Activated CD4-positive, alpha-beta T cell treated with anti-CD3 and anti-CD28 coated beads for 36 hours (primary cell): ENCODE measurements around the gene INPP5A. TPM values are rescaled to one million over a fixed set of nuclear protein-coding genes. Genes with fewer than 3 reads are reported as not detected.

Experiments
- ATAC-seq: fragments of 200-7000 bp; cut with Tn5 transposase; one replicate; pipeline ENCODE4 v1.10.0; 2021; ENCODE audit warnings: mild to moderate bottlenecking, moderate library complexity
- CTCF ChIA-PET: fragments of 350-600 bp; sonication (Branson Sonifier 250); formaldehyde crosslinking; loops from one replicate; lab custom pipeline; 2021; ENCODE audit warnings: antibody characterized with exemption; lab: Charles Lee
- POLR2A ChIA-PET: fragments of 350-600 bp; sonication (Branson Sonifier 250); formaldehyde crosslinking; loops from one replicate; lab custom pipeline; 2021; ENCODE audit warnings: antibody characterized with exemption, inconsistent platforms; lab: Charles Lee
- DNase-seq: peaks from one replicate; pipeline ENCODE4 v3.0.0-alpha.2; 2020
- H3K27ac Mint-ChIP-seq: one replicate; pipeline ENCODE4 v1.8.0; 2021; ENCODE audit warnings: mixed read lengths
- H3K27me3 Mint-ChIP-seq: one replicate; pipeline ENCODE4 v1.8.0; 2021; ENCODE audit warnings: mixed read lengths
- H3K36me3 Mint-ChIP-seq: one replicate; pipeline ENCODE4 v1.8.0; 2021; ENCODE audit warnings: low read depth, mixed read lengths
- H3K4me1 Mint-ChIP-seq: one replicate; pipeline ENCODE4 v1.8.0; 2021; ENCODE audit warnings: mixed read lengths
- H3K4me3 Mint-ChIP-seq: one replicate; pipeline ENCODE4 v1.8.0; 2021; ENCODE audit warnings: mild to moderate bottlenecking, moderate library complexity, mixed read lengths
- H3K9me3 Mint-ChIP-seq: one replicate; pipeline ENCODE4 v1.8.0; 2021; ENCODE audit warnings: low read depth, mixed read lengths
- intact Hi-C, 2 experiments: fragments of 100-400 bp; cut with DNase I in 1 of 2; cut with micrococcal nuclease in 1 of 2; formaldehyde crosslinking; loops; one replicate each; pipeline versions ENCODE4 v1.14.2 to v1.15.1; 2022 to 2024; cut with DNase I, micrococcal nuclease
- total RNA-seq, 2 experiments: library from RNA; stranded (reverse); gene quantifications; one replicate each; pipeline ENCODE4 v1.2.3, GENCODE V29; 2021

INPP5A gene
- total RNA-seq, 2 experiments from 2014 or later: 8.1 to 9.3 TPM

DNA sequence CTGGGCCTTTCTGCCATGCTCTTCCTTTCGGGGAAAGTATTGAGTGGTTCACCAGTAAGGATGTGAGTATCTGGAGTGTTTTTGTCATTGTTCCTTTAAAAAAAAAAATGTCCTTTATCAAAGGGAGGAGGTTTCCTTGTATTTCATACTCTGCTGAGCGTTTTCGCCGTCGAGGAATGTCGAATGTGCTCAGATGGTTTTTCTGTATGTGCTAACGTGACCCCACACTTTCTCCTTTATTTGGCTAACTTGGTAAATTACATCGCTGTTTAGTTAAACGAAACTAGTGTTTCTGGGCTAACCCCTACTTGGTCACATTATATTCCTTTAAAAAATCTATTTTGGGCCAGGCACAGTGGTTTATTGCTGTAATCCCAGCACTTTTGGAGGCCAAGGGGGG lies 45.9 kb downstream of the INPP5A start:
- no peaks in the 10 kb centered on the region for H3K9me3 Mint-ChIP-seq
- POLR2A ChIA-PET: no interaction called here
- no peak for ATAC-seq
- H3K4me1 Mint-ChIP-seq: peaks cover 43% of the 10 kb centered on the region
- no peak overlapping the region for H3K4me3 Mint-ChIP-seq
- intact Hi-C loops: no loop called here
- no peaks in the 10 kb centered on the region for H3K27me3 Mint-ChIP-seq
- no peak for DNase-seq
- CTCF ChIA-PET: no interaction called here
- H3K27ac Mint-ChIP-seq: no peak overlapping the region
- H3K36me3 Mint-ChIP-seq: peaks cover 14% of the 10 kb centered on the region

DNA sequence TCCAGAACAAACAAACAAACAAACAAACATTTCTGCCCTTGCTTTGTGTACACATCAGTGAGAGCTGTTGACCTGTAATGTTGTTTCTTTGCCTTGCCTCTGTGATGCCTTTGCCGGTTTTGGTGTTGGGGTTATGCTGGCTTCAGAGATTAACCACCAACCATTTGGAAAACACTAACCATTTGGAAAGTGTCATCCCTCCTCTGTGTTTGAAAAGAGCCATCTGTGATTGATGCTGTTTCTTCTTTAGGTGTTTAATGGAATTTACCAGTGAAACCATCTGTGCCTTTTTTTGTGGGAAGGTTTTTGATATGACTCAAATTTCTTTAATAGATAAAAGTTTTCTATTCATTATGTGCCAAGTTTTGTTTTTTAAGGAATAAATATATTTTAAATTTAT lies 46.5 kb downstream of the INPP5A start:
- Mint-ChIP-seq H3K27ac (no peak overlapping the region), H3K9me3 (no peaks in the 10 kb centered on the region), H3K36me3 (peaks cover 14% of the 10 kb centered on the region), H3K27me3 (no peaks in the 10 kb centered on the region), H3K4me3 (no peak overlapping the region), H3K4me1 (peaks cover 43% of the 10 kb centered on the region)
- CTCF ChIA-PET: no interaction called here
- ATAC-seq: no peak
- intact Hi-C loops: no loop called here
- DNase-seq: no peak
- POLR2A ChIA-PET: no interaction called here

DNA sequence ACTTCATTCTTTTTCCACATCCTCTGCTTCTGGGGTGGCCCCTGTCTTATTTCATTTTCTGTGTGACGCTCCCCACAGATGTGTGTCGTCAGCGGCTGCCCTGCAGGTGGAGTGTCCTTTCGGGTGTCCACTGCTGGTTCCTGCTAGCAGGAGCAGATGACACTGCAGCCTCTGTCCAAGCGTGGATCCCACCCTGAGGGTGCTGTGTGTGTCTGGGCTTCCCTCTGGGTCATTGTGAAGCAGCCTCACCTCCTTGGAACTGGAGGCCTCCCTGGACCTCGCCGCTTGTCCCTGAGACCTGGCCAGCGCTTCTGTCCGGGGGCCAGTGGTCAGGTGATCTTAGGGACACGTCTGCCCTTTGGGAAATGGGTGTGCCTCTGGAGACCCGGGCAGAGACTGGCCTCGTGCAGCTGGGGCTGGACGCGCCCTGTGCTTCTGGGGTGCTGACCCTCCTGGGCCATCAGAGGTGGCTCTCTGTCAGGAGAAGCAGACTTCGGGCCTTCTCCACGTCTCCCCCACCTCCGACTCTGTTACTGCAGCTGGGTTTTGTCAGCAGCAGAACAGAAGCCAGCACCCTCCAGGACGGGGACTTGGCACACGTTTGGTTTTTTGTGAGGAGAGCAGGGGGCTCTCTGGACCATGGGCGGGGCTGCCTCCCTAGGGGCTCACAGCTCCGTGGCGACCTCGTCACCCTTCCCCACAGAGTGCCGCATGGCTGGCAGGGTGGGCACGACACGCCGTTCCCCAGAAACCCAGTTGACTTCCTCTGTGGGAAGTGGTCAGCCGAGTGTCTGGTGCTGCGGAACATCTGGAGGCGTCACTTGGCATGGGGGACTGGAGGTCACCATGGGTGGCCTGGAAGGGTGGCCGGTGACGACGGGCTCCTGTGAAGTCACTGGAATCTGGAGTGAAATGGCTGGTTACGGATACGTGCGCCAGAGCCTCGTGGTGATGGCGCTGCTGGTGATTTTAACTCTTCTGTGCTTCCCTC lies 48.4 kb downstream of the INPP5A start:
- CTCF ChIA-PET: interaction anchor here (0.6 kb wide), 1 partner anchor 26 kb away, joined by 4 read pairs; no protein-coding TSS in a partner anchor
- no peaks in the 10 kb centered on the region for H3K9me3 Mint-ChIP-seq
- no peak overlapping the region for H3K4me3 Mint-ChIP-seq
- ATAC-seq (no peak), DNase-seq (no peak)
- peaks cover 10% of the 10 kb centered on the region for H3K36me3 Mint-ChIP-seq
- H3K4me1 Mint-ChIP-seq: peaks cover 51% of the 10 kb centered on the region
- H3K27me3 Mint-ChIP-seq: no peaks in the 10 kb centered on the region
- no peak overlapping the region for H3K27ac Mint-ChIP-seq
- intact Hi-C loops: no loop called here
- POLR2A ChIA-PET: no interaction called here

DNA sequence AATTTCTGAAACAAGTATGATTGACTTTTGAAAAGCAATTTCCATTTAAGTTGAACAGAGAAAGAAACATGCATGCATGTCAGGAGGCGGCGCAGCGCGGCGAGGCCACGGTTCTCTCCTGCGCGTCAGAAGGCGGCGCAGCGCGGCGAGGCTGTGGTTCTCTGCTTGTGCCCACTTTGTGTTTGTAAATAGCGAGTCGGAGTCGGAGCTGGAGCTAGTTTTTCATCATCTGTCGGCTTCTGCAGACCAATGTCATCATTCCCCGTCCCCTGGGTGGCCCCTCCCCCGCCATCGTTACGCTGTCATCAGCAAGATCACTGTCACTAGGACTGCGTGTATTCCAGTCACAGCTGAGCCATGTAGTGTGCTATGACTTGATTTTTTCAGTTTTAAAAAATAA lies 49.2 kb downstream of the INPP5A start:
- Mint-ChIP-seq H3K36me3 (peaks cover 5% of the 10 kb centered on the region), H3K27me3 (no peaks in the 10 kb centered on the region), H3K4me1 (peaks cover 56% of the 10 kb centered on the region), H3K9me3 (no peaks in the 10 kb centered on the region), H3K4me3 (no peak overlapping the region), H3K27ac (no peak overlapping the region)
- CTCF ChIA-PET: interaction anchor here (1.2 kb wide), 1 partner anchor 15 kb away, joined by 4 read pairs; no protein-coding TSS in a partner anchor
- intact Hi-C loops: no loop called here
- POLR2A ChIA-PET: no interaction called here
- no peak for DNase-seq
- no peak for ATAC-seq

DNA sequence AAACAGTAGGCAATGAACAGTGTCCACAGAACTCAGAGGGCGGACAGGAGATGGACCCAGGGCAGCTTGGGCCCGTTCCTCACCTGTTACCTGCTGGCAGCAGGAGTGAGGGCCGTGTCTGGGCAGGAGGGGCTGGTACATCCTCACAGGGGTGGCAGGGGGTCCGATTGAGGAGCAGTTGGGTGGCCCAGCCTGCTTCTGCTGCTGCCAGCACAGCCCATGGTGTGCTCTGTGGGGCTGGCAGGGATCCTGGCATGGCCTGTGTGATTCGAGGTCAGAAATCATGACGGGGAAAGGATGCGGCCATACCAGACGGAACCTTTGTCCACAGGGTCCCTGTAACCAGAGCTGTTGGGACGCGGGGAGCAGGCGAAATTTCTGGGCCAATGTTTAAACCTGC lies 49.6 kb downstream of the INPP5A start:
- intact Hi-C loops: no loop called here
- Mint-ChIP-seq H3K27ac (no peak overlapping the region), H3K9me3 (no peaks in the 10 kb centered on the region), H3K4me1 (peaks cover 58% of the 10 kb centered on the region), H3K36me3 (peaks cover 5% of the 10 kb centered on the region), H3K4me3 (no peak overlapping the region), H3K27me3 (no peaks in the 10 kb centered on the region)
- no peak for ATAC-seq
- no peak for DNase-seq
- POLR2A ChIA-PET: no interaction called here
- CTCF ChIA-PET: interaction anchor here (0.7 to 1.2 kb wide), 2 partner anchors 16 to 354 kb away, joined by 4 read pairs; no protein-coding TSS in a partner anchor

DNA sequence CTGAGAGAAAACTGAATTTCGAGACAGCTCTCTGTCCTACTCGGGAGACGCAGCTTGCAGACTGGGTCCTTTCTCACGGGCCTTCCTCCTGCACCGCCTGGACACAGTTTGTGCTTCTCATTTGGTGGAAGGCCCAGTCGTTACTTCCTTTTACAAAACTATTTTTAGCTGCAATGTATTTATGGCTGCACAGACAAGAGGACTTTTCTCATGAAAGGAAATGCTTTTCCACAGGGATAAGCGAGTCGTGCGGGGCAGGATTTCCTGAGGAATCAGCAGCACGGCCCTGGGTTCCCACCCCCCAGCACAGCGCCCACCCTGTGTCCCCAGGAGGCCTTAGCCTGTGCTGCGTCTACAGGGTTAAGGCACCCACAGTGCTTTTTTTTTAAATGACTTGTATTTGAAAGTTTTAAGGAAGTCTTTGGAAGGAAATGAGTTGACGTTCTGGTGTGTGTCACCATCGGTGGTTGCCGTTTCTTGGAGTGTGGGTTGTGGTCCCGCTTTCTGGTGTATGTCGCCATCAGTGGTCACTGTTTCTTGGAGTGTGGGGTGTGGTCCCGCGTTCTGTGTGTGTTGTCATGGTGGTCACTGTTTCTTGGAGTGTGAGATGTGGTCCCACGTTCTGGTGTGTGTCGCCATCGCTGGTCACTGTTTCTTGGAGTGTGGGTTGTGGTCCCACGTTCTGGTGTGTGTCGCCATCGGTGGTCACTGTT lies 50.9 kb downstream of the INPP5A start:
- ChIA-PET POLR2A (no interaction called here), CTCF (interaction anchor here (0.6 to 1.0 kb wide), 2 partner anchors 47 to 49 kb away, joined by 3 read pairs; no protein-coding TSS in a partner anchor)
- Mint-ChIP-seq H3K4me3 (peak overlapping the region; percentile 44), H3K36me3 (peaks cover 5% of the 10 kb centered on the region), H3K9me3 (no peaks in the 10 kb centered on the region), H3K27me3 (no peaks in the 10 kb centered on the region), H3K27ac (peak overlapping the region; percentile 42), H3K4me1 (peaks cover 59% of the 10 kb centered on the region)
- intact Hi-C loops: loop anchor here in 1 of 2 experiments (2.0 kb wide), 2 partner anchors 14 to 28 kb away; no protein-coding TSS in a partner anchor
- peak; percentile 72 for DNase-seq
- peak; percentile 68 for ATAC-seq

DNA sequence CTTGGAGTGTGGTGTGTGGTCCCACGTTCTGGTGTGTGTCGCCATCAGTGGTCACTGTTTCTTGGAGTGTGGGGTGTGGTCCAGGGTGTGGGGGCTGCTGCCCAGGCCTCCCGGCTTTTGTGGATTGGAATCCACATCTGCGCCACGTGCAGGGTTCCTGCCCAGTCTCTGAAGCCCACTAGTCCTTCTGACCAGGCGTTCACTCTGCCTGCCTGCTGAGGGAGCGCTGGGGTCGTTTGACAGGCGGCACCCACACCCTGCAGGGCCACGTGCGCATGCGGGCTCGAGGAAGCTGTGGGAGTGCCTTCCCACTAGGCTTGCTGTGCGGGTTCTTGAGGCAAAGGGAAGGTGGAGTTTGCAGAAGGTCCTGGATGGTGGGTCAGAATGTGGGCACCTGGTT lies 51.4 kb downstream of the INPP5A start:
- Mint-ChIP-seq H3K27me3 (no peaks in the 10 kb centered on the region), H3K4me1 (peaks cover 62% of the 10 kb centered on the region), H3K4me3 (peak overlapping the region; percentile 44), H3K27ac (peak overlapping the region; percentile 38), H3K9me3 (no peaks in the 10 kb centered on the region), H3K36me3 (peaks cover 5% of the 10 kb centered on the region)
- no peak for DNase-seq
- ChIA-PET CTCF (no interaction called here), POLR2A (no interaction called here)
- no peak for ATAC-seq
- intact Hi-C loops: loop anchor here in 1 of 2 experiments (2.0 kb wide), 2 partner anchors 14 to 28 kb away; no protein-coding TSS in a partner anchor

DNA sequence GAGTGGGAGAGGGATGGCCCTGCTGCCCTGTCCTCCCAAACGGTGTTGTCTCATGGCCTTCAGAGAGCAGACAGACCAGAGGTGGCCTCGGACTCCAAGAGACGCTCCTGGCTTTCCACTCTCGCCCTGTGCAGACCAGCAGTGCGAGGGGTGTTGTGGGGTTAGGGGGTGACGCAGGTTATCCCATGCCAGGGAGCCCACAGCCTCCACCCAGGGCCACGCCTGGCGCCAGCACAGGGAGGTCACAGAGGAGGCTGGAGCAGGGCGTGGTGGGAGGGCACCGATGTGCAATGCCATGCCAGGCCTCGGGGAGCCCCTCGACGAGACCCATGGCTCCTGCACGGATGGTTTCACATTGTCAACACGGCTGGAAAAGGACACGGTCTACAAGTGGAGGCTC lies 52.1 kb downstream of the INPP5A start:
- no peaks in the 10 kb centered on the region for H3K9me3 Mint-ChIP-seq
- H3K36me3 Mint-ChIP-seq: peaks cover 5% of the 10 kb centered on the region
- ChIA-PET POLR2A (no interaction called here), CTCF (no interaction called here)
- no peak overlapping the region for H3K4me3 Mint-ChIP-seq
- H3K27me3 Mint-ChIP-seq: no peaks in the 10 kb centered on the region
- no peak overlapping the region for H3K27ac Mint-ChIP-seq
- ATAC-seq: no peak
- no peak for DNase-seq
- intact Hi-C loops: loop anchor here in 1 of 2 experiments (2.0 kb wide), 2 partner anchors 15 to 27 kb away; no protein-coding TSS in a partner anchor
- H3K4me1 Mint-ChIP-seq: peaks cover 67% of the 10 kb centered on the region

DNA sequence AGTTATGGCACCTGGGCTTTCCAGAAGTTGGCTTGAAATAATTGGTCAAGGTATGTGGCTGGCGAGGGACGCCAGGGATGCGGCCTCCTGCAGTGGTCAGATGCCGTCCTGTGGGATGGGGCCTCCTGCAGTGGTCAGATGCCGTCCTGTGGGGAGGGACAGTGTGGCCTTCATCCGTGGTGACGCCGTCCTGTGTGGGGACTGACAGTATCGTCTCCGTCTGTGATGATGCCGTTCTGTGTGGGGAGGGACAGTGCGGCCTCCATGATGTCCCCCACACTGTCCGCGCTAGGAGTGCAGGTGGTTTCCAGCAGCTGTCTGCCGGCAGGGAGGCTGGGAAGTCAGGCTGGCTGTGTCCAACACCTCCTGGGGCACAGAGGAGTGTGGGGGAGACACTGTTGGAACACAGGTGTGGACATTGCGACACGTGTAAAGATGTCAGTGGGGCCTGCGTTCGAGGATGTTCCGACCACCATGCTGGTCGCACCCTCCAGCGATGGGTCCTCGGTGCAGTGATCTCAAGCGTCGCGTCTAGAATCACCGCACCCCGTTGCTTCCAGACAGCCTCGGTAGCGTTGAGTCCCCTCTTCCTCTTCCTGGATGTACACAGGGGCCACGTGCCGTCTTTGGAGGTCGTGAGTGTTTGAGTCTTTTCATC lies 52.6 kb downstream of the INPP5A start:
- intact Hi-C loops: no loop called here
- peaks cover 5% of the 10 kb centered on the region for H3K36me3 Mint-ChIP-seq
- no peak for DNase-seq
- peaks cover 68% of the 10 kb centered on the region for H3K4me1 Mint-ChIP-seq
- ChIA-PET CTCF (no interaction called here), POLR2A (no interaction called here)
- no peaks in the 10 kb centered on the region for H3K27me3 Mint-ChIP-seq
- no peak for ATAC-seq
- H3K4me3 Mint-ChIP-seq: no peak overlapping the region
- H3K27ac Mint-ChIP-seq: no peak overlapping the region
- no peaks in the 10 kb centered on the region for H3K9me3 Mint-ChIP-seq

DNA sequence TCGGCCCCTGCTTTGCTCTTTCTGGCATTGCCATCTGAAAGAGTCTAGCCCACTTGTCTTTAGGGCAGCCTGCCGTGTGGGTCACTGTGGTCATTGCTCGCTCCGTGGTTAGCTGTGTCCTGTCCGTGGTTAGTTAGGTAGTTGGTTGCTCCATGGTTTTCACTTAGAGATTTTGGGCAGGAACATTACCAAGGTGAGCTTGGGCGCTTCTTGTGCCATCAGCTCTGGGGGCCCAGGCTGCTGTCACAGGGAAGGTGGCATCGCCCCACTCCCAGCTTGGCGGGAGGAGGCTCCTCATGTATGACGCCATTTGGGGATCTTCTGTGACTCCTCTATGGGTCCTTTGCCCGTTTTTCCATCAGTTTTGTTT lies 53.1 kb downstream of the INPP5A start:
- ChIA-PET CTCF (no interaction called here), POLR2A (no interaction called here)
- intact Hi-C loops: no loop called here
- H3K4me1 Mint-ChIP-seq: peaks cover 70% of the 10 kb centered on the region
- no peak overlapping the region for H3K27ac Mint-ChIP-seq
- H3K36me3 Mint-ChIP-seq: peaks cover 5% of the 10 kb centered on the region
- ATAC-seq: no peak
- DNase-seq: no peak
- no peaks in the 10 kb centered on the region for H3K27me3 Mint-ChIP-seq
- H3K4me3 Mint-ChIP-seq: no peak overlapping the region
- no peaks in the 10 kb centered on the region for H3K9me3 Mint-ChIP-seq
